Measurements from ENCODE around the gene NXPE1.
"Not testable (repeated sequence)": the region's sequence is repeated elsewhere in the genome, so short reads cannot be mapped to it uniquely, and the experiment has no call there.

NXPE1 gene

DNA sequence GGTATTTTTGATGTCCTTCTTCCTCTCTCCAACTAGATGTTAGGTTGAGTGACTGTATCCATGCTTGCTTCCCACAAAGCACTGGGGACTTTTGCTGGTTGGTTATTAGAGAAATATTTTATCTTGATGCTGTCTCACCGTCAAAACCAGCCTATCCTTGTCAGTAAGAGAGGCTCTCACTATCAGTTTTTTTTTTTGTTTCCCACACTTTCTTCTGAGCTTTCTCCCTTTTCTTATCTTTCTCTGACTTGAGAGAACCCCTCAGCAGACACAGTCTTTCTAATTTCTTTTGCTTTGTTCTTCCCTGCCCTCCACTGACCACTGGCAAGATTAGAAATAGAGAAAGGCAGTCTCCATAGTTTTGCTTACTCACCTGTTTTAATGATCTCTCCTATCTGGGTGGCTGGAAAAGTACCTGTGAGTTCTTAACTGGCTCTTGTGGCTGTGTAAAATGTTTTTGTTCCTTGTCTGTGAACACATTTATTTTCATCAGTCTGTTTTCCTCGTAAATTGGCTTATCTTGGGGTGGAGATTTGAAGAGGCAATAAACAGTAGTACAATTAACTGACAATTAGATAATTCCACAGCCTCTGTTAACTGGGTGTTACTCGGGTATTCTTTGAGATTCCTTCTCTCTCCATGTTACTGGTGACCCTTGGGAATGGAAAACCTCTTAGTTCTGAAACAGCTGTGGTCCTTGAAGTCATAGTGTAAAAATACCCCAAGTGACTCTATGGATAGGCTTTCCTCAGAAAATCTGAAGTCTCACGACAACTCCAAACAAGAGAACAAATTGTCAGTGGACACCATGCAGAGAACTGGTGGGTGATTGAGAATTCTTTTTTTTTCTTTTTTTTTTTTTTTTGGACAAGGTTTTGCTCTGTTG, at the start of gene NXPE1:
Gene NXPE1, minus strand, starts transcription at position 457 of the 886 bp plus-strand sequence. CDS start 8,680 bp downstream, outside the sequence.
- no peak for DNase-seq (ENCODE audit: low read depth)
- H3K4me3 ChIP-seq (ENCODE audit: low read length) = no peak within 1 kb of the TSS
- TF ChIP-seq, protein P1, sequence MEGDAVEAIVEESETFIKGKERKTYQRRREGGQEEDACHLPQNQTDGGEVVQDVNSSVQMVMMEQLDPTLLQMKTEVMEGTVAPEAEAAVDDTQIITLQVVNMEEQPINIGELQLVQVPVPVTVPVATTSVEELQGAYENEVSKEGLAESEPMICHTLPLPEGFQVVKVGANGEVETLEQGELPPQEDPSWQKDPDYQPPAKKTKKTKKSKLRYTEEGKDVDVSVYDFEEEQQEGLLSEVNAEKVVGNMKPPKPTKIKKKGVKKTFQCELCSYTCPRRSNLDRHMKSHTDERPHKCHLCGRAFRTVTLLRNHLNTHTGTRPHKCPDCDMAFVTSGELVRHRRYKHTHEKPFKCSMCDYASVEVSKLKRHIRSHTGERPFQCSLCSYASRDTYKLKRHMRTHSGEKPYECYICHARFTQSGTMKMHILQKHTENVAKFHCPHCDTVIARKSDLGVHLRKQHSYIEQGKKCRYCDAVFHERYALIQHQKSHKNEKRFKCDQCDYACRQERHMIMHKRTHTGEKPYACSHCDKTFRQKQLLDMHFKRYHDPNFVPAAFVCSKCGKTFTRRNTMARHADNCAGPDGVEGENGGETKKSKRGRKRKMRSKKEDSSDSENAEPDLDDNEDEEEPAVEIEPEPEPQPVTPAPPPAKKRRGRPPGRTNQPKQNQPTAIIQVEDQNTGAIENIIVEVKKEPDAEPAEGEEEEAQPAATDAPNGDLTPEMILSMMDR (IDR thresholded peaks at IDR 0.05; ENCODE audit: insufficient read depth, low read depth, low read length, missing control alignments) = no peak

DNA sequence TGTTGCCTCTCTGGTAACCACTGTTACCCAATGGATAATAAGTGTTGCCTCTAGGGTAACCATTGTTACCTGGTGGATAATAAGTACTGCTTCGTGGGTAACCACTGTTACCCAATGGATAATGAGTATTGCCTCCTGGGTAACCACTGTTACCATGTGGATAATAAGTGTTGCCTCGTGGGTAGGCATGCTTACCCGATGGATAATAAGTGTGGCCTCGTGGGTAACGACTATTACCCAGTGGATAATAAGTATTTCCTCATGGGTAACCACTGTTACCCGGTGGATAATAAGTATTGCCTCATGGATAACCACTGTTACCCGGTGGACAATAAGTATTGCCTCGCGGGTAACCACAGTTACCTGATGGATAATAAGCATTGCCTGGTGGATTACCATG, 49.7 kb upstream of the NXPE1 start:
- TF ChIP-seq, protein P1 (IDR thresholded peaks at IDR 0.05; ENCODE audit: insufficient read depth, low read depth, low read length, missing control alignments) = no peak
- no peak for DNase-seq (ENCODE audit: low read depth)
- no peak overlapping the region for H3K4me3 ChIP-seq (ENCODE audit: low read length)

GRCh38 chr11:114608605-114609004, 48.9 kb upstream of the NXPE1 start:
- not testable (repeated sequence) for DNase-seq (ENCODE audit: low read depth); H3K4me3 ChIP-seq (ENCODE audit: low read length)

GRCh38 chr11:114607753-114608459, 48.2 kb upstream of the NXPE1 start:
- H3K4me3 ChIP-seq (ENCODE audit: low read length) = no peak overlapping the region
- DNase-seq (ENCODE audit: low read depth) = peak; percentile 34
- TF ChIP-seq, protein P1 (IDR thresholded peaks at IDR 0.05; ENCODE audit: insufficient read depth, low read depth, low read length, missing control alignments) = no peak

- DNase-seq (ENCODE audit: low read depth); H3K4me3 ChIP-seq (ENCODE audit: low read length): not testable (repeated sequence)
Observed at GRCh38 chr11:114606802-114607075, 47.1 kb upstream of the NXPE1 start.

DNA sequence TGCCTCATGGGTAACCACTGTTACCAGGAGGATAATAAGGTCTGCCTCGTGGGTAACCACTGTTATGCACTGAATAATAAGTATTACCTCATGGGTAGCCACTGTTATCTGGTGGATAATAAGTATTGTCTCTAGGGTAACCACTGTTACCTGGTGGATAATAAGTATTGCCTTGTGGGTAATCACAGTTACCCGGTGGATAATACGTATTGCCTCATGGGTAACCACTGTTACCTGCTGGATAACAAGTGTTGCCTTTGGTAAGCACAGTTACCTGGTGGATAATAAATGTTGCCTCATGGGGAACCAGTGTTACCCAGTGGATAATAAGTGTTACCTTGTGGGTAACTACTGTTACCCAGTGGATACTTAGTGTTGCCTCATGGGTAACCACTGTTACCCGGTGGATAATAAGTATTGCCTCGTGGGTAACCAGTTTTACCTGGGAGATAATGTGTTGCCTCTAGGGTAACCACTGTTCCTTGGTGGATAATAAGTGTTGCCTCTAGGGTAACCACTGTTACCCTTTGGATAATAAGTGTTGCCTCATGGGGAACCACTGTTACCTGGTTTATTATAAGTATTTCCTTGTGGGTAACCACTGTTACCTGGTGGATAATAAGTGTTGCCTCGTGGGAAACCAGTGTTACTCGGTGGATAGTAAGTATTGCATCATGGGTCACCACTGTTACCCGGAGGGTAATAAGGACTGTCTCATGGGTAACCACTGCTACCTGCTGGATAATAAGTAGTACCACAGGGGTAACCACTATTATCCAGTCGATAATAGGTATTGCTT, 46.5 kb upstream of the NXPE1 start:
- no peak overlapping the region for H3K4me3 ChIP-seq (ENCODE audit: low read length)
- no peak for DNase-seq (ENCODE audit: low read depth)
- TF ChIP-seq, protein P1 (IDR thresholded peaks at IDR 0.05; ENCODE audit: insufficient read depth, low read depth, low read length, missing control alignments) = no peak

GRCh38 chr11:114605370-114605769, 45.7 kb upstream of the NXPE1 start:
- no peak overlapping the region for H3K4me3 ChIP-seq (ENCODE audit: low read length)
- DNase-seq (ENCODE audit: low read depth) = no peak
- TF ChIP-seq, protein P1 (IDR thresholded peaks at IDR 0.05; ENCODE audit: insufficient read depth, low read depth, low read length, missing control alignments) = no peak
